NCI-H82 (cell line): Measurements from ENCODE around the gene FAIM.
"Not testable (repeated sequence)": the region's sequence is repeated elsewhere in the genome, so short reads cannot be mapped to it uniquely, and the experiment has no call there.

Source experiments
- DNase-seq: peaks from one replicate; lab custom pipeline; 2025; lab: John Stamatoyannopoulos, UW

FAIM gene

DNA sequence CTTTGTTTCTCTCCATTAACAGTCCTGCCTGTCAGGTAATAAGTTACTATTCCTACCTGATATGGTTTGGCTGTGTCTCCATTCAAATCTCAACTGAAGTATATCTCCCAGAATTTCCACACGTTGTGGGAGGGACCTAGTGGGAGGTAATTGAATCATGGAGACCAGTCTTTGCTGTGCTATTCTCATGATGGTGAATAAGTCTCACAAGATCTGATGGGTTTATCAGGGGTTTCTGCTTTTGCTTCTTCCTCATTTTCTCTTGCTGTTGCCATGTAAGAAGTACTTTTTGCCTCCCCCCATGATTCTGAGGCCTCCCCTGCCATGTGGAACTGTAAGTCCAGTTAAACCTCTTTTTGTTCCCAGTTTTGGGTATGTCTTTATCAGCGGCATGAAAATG is 6.9 kb upstream of the FAIM start:
- DNase-seq, result not testable (repeated sequence)

DNA sequence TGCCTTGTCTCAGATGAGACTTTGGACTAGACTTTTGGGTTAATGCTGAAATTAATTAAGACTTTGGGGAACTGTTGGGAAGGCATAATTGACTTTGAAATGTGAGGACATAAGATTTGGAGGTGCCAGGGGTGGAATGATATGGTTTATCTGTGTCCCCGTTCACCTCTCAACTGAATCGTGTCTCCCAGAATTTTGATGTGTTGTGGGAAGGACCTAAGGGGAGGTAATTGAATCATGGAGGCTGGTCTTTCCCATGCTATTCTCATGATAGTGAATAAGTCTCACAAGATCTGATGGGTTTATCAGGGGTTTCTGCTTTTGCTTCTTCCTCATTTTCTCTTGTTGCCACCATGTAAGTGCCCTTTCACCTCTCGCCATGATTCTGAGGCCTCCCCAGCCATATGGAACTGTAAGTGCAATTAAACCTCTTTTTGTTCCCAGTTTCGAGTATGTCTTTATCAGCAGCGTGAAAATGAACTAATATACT is 4.4 kb upstream of the FAIM start:
- not testable (repeated sequence) for DNase-seq

DNA sequence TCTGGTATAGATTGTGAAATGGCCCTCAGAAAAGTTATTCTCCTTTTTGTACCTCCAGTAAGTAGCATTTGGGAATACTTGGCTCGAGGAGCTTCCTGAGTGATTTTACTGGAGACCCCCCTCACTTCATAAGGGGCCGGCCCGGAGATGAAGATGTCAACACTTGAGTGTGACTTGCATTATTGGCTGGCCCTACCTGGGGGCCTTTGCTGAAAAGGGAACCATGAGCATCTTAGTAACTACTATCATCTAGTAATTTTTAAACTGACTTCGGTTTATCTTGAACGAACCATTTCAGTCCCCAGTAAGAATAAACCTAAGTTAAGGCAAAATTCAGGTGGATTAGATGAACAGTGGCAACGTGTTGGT is 1.3 kb downstream of the FAIM start:
- DNase-seq, result peak; percentile 61

DNA sequence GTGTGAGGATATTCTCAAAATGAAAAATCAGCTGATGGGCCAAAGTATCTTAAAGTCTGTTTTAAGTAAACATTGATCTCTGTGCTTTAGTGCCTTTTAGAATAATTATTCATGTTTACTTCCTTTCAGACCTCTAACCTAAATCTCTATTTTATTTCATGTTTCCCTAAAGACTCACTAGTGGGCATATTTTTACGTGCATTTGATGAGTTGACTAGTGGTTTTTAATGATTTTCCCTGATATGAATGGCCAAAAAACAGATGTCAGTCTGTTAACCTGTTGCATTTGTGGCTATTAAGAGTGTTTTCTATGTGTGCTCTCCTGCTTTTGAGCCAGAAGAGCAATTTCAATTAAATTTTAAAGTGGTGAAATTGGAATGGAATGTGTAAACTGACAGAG is 6.9 kb downstream of the FAIM start:
- no peak for DNase-seq

DNA sequence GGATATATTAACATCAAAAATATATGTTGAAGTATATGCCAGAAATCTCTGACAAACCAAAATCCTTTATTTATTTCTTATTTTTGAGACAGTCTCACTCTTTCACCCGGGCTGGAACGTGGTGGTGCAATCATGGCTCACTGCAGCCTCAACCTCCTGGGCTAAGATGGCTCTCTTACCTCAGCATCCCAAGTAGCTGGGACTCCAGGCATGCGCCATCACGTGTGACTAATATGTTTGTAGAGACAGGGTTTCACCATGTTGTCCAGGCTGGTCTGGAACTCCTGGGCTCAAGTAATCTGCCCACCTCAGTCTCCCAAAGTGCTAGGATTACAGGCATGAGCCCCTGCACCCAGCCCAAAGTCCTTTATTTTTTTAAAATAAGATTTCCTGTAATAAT is 11.9 kb downstream of the FAIM start:
- DNase-seq, result peak; percentile 81

DNA sequence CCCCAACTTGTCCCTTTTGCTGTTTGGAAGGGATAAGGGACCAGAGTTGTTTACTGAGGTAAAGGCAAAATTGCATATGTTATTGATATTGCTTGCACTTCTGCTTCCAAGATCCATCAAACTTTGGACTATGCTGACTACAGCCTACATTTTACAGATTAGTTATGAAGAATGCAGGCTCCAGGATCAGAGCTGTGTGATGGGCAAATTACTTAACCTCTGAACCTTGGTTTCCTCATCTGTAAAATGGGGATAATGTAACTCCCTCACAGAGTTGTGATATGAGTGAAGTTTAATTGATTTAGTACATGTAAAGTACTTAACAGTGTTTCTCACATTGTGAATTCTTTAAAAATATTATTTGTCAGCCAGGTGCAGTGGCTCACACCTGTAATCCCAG is 15.9 kb downstream of the FAIM start:
- DNase-seq, result no peak

DNA sequence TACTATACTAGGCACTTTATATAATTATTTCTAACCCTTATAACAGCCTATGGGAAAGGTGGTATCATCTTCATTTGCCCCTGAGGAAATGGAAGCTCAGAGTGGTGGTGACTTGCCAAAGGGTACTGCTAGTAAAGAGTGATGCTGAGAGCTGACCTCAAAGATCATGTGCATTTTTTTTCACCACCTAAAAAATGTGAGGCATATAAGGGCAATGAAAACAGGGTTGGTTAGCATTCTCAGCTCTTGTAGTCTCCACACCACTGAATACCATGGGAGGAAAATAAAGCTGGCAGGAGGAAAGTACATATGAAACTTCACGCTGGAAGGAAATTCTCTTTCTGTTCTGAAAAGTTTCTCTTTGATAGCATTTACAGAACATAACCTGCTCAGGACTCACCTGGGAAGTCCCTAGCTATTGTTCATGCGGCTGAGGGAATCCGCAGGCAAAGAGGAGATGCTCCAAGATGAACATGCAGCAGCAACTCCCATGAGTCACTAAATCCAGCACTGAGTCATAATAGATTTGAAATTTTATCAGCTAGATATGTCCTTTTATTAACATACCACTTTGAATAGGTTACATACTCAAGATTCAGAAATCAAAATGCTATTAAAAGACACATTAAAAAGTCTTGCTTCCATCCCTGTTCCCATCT is 17.3 kb downstream of the FAIM start:
- no peak for DNase-seq

DNA sequence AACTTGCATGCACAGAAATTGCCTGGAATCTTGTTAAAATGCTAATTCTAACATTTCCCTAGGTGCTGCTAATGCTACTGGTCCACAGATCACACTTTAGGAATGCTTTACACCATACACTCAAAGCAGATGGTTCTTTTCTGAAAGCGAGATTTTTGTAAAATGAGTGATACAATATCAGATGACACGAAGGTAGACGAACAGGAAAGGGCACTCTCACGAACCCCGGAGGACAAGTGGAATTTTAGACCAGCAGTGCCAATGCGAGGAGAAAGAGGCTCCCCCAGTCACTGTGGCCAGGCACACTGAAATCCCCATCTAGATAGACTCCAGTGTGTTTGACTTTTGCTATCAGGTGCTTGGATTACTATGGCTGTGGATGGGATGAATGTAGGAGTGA is 21.0 kb downstream of the FAIM start:
- DNase-seq, result no peak

DNA sequence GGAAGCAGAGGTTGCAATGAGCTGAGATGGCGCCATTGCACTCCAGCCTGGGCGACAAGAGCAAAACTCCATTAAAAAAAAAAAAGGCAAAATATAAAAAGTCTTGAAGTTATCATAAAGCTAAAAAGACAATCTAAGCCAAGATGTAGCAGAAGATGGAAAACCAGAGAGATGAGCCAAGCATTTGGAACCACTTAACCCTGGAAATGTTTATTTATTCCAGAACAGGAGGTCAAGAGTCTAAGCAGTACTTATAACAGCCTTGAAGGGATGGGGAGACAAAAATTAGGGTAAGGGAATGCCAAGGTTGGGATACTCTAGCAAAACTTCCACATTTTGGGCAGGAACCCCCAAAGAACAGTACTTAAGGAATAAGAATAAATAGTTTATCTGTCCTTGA is 30.1 kb downstream of the FAIM start:
- DNase-seq, result no peak

DNA sequence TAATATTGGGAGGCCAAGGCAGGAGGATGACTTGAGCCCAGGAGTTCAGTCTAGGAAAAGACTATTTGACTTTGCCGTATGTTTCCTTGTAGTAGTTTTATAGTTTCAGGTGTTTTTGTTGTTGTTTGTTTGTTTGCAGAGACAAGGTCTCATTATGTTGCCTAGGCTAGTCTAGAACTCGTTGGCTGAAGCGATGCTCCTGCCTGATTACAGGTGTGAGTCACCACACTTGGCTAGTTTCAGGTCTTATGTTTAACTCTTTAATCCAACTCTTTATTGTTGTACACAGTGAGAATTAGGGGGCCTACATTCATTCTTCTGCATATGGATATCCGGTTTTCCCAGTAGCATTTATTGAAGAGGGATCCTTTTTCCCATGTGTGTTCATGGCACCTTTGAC is 32.0 kb downstream of the FAIM start:
- DNase-seq, result no peak

DNA sequence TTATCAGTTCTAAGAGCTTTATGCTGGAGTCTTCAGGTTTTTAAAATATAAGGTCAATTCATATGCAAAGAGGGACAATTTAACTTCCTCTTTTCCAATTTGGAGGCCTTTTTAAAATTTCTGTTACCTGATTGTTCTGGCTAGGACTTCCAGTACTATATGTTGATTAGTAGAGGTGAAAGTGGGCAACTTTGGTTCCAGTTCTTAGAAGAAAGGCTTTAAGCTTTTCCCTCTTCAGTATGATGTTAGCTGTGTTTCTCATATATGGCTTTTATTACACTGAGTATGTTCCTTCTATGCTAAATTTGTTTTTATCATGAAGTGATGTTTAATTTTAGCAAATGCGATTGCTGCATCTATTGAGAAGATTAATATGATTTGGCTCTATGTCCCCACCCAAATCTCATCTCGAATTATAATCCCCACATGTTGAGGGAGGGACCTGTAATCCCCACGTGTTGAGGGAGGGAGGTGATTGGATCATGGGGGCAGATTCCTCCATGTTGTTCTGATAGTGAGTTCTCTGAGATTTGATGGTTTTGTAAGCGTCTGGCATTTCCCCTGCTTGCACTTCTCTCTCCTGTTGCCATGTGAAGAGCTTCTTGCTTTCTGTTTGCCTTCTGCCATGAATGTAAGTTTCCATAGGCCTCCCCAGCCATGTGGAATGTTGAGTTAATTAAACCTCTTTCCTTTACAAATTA is 33.8 kb downstream of the FAIM start:
- no peak for DNase-seq

DNA sequence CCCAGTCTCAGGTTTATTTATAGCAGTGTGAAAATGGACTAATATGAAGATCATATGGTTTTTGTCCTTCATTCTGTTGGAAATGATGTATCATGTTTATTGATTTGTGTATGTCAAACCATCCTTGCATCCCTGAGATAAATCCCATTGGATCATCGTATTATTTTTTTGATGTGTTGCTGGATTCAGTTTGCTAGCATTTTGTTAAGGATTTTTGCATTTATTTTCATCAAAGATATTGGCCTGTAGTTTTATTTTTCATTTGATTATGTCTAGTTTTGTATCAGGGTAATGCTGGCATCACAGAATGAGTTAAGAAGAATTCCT is 34.3 kb downstream of the FAIM start:
- DNase-seq, result no peak

DNA sequence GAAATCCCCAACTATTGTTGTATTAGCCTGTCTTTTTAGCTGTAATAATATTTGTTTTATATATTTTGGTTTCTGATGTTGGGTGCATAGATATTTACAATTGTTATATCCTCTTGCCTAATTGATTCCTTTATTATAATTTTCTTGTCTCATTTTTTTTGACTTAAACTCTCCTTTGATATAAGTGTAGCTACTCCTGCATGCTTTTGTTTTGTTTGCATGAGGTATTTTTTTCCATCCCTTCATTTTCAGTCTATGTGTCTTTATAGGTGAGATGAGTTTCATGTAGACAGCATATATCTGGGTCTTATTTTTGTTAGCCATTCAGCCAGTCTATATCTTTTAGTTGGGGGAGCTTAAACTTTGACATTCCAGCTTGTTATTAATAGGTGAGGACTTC is 37.4 kb downstream of the FAIM start:
- DNase-seq, result no peak

DNA sequence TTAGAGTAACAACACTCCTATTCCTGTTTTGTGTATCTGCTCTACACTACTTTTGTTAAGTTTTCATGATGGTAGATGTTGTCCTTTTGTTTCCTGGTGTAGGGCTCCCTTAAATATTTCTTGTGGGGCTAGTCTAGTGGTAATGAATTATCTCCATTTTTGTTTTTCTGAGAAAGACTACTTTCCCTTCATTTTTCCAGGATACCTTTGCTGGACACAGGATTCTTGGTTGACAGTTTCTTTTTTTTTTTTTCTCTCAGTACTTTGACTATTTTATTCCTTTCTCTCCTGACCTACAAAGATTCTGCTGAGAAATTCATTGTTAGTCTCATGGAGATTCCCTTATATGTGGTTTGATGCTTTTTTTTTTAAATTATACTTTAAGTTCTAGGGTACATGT is 37.9 kb downstream of the FAIM start:
- no peak for DNase-seq

DNA sequence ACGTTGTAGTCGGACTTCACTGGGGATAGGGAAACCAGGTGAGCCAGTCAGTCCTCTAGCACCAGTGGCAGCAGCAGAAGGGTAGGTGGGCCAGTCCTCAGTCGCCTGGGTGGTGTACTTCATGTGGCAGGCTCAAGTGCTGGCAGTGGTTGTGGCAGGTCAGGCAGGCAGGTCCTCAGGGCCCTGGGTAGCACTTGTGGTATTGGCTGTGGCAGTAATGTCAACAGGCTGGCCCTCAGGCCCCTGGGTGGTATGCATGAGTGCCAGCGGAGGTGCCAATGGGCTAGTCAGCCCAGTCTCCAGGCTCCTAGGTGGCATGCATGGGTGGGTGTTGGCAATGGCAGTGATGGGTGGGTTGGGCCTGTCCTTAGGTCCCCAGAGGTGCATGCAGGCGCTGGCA is 40.6 kb downstream of the FAIM start:
- DNase-seq, result no peak

DNA sequence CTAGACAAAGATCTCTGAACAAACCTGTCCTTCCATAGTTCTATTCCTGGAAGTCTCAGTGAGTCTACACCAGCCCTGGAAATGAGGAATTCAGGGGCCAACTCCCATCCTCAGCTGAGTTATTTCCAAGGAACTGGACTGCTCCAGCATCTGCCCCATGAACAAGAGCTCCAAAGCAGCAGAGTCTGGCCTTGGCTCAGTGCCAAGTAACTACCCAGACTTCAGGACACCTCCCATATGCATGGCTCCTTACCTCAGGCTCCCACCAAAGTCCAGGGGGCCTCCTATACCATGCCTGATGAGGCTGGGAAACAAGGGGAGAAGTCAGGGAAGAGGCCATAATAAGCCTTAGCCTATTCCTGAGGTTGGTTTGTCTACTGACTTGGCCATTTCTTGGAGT is 45.0 kb downstream of the FAIM start:
- peak; percentile 15 for DNase-seq

DNA sequence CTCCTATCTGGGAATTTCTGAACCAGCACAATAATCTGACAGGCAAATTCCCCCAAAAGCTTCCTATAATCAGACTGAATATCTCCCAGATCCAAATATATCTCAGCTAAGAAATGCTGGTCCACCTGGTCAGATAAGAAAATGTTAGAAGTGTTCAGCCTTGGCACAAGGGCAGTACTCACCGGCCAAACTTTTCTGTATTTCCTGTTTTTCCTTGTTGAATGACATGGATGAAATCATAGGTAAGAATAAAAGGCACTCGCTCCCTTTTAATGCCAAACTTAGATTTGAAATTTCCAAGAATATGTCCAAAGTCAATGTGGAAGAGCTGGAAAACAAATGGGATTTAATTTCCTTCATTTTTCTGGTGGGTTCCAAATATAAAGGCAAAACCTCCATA is 48.9 kb downstream of the FAIM start:
- no peak for DNase-seq

DNA sequence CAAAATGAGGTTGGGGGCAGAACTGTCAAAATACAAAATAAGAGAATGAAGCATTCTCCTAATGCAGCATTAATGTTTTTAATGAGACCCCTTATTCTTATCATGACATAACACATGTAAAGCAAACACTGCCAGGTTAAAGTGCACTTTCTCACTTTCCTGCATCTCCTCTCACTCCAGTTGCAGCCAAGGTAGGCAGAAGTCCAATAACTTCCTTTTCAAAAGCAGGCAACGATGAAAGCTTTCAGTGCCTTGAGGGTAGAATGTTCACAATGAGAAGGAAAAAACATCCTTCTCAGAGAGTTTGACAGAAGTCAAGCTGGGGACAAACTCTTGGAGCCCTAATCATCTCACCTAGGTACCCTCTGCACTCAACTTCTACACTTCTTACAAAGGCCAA is 59.5 kb downstream of the FAIM start:
- no peak for DNase-seq

DNA sequence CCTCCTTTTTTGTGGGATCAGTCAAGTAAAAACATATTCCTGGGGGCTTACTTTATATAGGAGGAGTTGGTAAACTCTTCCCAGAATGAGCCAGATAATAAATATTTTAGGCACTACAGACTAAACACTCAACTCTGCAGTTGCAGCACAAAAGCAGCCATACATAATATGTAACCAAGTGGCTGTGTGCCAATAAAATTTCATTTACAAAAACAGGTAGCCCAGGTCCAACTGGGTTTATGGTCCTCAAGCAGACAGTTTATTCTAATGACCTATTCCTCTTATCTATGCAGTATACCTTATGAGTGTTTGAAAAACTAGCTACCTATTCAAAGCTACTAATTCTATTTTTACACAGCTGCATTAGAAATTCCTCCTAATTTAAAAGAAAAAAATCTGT is 61.8 kb downstream of the FAIM start:
- no peak for DNase-seq

DNA sequence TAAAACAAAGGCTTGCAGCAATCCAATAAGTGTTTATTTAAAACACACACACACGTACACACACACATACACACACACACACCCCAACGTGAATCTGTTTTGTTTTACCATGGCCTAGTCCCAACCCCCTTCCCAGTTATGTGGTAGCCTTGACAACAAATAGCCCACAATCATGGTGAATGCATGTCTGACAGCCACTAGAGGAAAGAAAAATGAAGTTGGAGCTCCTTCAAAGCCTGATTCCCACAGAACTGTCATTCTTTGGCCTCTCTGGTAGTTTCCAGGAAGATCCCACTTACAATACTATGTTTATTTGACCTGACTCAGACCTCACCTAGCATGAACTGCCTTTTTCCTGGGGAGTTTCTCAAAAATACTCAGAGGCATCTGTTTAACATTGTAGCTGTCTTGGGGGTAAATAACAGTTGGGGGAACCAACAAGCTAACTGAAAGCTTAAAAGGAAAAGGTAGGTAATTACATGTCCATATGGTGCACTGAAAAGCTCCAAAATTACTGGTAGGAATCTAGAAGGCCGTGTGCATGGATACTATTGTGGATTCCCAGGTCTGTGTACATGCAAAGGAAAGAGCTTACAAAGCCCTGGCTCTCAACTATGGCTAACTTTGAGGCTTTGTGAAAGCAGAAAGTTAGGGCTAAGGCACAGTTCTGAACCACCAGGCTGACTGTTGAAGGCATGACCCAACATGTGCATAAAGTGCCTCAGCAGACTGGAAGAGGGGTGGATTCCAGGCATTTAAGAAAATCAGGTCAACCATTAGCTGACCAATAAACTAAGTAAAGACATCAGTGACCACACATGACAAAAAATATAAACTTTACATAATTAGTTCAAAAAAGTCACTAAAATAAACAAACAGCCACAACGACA is 65.3 kb downstream of the FAIM start:
- DNase-seq, result peak; percentile 8

DNA sequence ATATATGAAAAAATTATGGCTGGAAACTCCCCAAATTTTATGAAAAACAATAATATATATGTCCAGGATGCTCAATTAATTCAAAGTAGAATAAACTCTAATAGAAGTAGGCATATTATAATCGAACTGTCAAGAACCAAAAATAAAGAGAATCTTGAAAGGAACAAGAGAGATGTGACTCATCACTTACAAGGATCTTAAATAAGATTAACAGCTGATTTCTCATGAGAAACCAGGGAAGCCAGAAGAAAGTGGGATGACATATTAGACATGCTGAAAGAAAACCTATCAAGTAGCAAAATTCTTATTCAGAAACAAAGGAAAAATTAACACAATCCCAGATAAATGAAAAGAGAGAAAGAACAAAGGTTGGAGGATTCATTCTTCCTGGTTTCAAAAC is 66.8 kb downstream of the FAIM start:
- no peak for DNase-seq

DNA sequence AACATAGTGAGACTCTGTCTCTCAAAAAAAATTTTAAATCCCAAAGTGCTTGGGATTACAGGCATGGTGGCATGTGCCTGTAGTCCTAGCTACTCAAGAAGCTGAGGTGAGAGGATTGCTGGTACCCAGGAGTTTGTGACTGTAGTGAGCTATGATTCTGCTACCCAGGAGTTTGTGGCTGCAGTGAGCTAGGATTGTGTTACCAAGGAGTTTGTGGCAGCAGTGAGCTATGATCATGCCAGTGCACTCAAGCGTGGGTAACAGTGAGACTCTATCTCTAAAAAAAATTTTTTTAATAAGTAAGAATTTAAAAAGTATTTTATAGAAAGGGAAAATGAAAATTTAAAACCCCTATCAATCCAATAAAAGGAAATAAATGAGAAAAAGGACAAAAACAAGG is 69.5 kb downstream of the FAIM start:
- DNase-seq, result no peak

DNA sequence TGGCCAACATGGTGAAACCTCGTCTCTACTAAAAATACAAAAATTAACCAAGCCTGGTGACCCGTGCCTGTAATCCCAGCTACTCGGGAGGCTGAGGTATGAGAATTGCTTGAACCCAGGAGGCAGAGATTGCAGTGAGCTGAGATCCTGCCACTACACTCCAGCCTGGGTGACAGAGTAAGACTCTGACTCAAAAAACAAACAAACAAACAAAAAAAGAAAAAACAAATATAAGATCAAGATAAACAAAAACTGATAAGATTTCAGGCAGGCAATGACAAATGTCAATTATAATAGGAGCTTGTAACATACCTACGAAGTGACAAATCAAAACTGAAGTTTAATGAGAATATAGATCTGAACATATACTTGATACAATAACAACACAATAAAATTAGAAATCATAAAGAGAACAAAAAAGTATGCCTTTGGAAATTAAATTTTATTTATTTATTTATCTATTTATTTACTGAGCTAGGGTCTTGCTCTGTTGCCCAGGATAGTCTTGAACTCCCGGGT is 70.4 kb downstream of the FAIM start:
- DNase-seq, result no peak
